ENCODE measurements around the gene VPS16.

Gene VPS16

GRCh38 chr20:2846698-2847097, 6.2 kb downstream of the VPS16 start:
- H3K4me3 ChIP-seq (ENCODE audit: low read depth, low read length), result no peak overlapping the region
- no peak for TF ChIP-seq CTCF (IDR thresholded peaks at IDR 0.05; ENCODE audit: low read depth, low read length)

GRCh38 chr20:2847802-2848201, 7.3 kb downstream of the VPS16 start:
- no peak for TF ChIP-seq CTCF (IDR thresholded peaks at IDR 0.05; ENCODE audit: low read depth, low read length)
- no peak overlapping the region for H3K4me3 ChIP-seq (ENCODE audit: low read depth, low read length)

- H3K4me3 ChIP-seq (ENCODE audit: low read depth, low read length), result no peak overlapping the region
- no peak for TF ChIP-seq CTCF (IDR thresholded peaks at IDR 0.05; ENCODE audit: low read depth, low read length)
Measured at GRCh38 chr20:2849529-2849928, 9.0 kb downstream of the VPS16 start.

- H3K4me3 ChIP-seq (ENCODE audit: low read depth, low read length), result no peak overlapping the region
- TF ChIP-seq CTCF (IDR thresholded peaks at IDR 0.05; ENCODE audit: low read depth, low read length), result no peak
Measured at GRCh38 chr20:2851086-2851485, 10.5 kb downstream of the VPS16 start.

GRCh38 chr20:2858591-2858990, 18.0 kb downstream of the VPS16 start:
- no peak for TF ChIP-seq CTCF (IDR thresholded peaks at IDR 0.05; ENCODE audit: low read depth, low read length)
- H3K4me3 ChIP-seq (ENCODE audit: low read depth, low read length), result no peak overlapping the region

GRCh38 chr20:2859330-2860121, 19.0 kb downstream of the VPS16 start:
- no peak overlapping the region for H3K4me3 ChIP-seq (ENCODE audit: low read depth, low read length)
- no peak for TF ChIP-seq CTCF (IDR thresholded peaks at IDR 0.05; ENCODE audit: low read depth, low read length)

GRCh38 chr20:2864626-2865025, 24.1 kb downstream of the VPS16 start:
- no peak overlapping the region for H3K4me3 ChIP-seq (ENCODE audit: low read depth, low read length)
- no peak for TF ChIP-seq CTCF (IDR thresholded peaks at IDR 0.05; ENCODE audit: low read depth, low read length)

All from WI38 (cell line).